ENCODE data around the gene CLCN2. TPM values are rescaled to one million over a fixed set of nuclear protein-coding genes. Genes with fewer than 3 reads are reported as not detected.

The CLCN2 gene
- 3.3 and 4.7 TPM in 2 replicates for total RNA-seq (2014; rRNA removed; shearing (Covaris generic))

- no peak for DNase-seq (ENCODE audit: low spot score)
Measured at GRCh38 chr3:184361532-184361931, at the start of gene CLCN2, which contains the start of gene POLR2H. Gene CLCN2, minus strand, starts transcription at chr3:184361605. Its CDS starts 126 bp downstream, at chr3:184361479. Gene POLR2H, plus strand, starts transcription at chr3:184361710. Its CDS starts 1,783 bp downstream, at chr3:184363493.

- no peak for DNase-seq (ENCODE audit: low spot score)
Measured at GRCh38 chr3:184409946-184410500, 48.6 kb upstream of the CLCN2 start.

GRCh38 chr3:184409331-184409926 lies 48.0 kb upstream of the CLCN2 start:
- DNase-seq (ENCODE audit: low spot score), result no peak

- DNase-seq (ENCODE audit: low spot score), result no peak
Measured at GRCh38 chr3:184405075-184406030, 43.9 kb upstream of the CLCN2 start.

- DNase-seq (ENCODE audit: low spot score), result peak; percentile 93
Measured at GRCh38 chr3:184399410-184399809, 38.0 kb upstream of the CLCN2 start.

GRCh38 chr3:184395320-184395660 lies 33.9 kb upstream of the CLCN2 start:
- DNase-seq (ENCODE audit: low spot score), result no peak

GRCh38 chr3:184391266-184391665 lies 29.9 kb upstream of the CLCN2 start:
- DNase-seq (ENCODE audit: low spot score), result no peak

GRCh38 chr3:184389935-184390528 lies 28.6 kb upstream of the CLCN2 start:
- no peak for DNase-seq (ENCODE audit: low spot score)

GRCh38 chr3:184389384-184389783 lies 28.0 kb upstream of the CLCN2 start:
- no peak for DNase-seq (ENCODE audit: low spot score)

GRCh38 chr3:184388936-184389230 lies 27.5 kb upstream of the CLCN2 start:
- DNase-seq (ENCODE audit: low spot score), result no peak

- DNase-seq (ENCODE audit: low spot score), result no peak
Measured at GRCh38 chr3:184388164-184388935, 26.9 kb upstream of the CLCN2 start.

GRCh38 chr3:184387174-184387714 lies 25.8 kb upstream of the CLCN2 start:
- no peak for DNase-seq (ENCODE audit: low spot score)

GRCh38 chr3:184386047-184386806 lies 24.8 kb upstream of the CLCN2 start:
- DNase-seq (ENCODE audit: low spot score), result no peak

GRCh38 chr3:184384856-184385422 lies 23.5 kb upstream of the CLCN2 start:
- no peak for DNase-seq (ENCODE audit: low spot score)

- no peak for DNase-seq (ENCODE audit: low spot score)
Measured at GRCh38 chr3:184384342-184384741, 22.9 kb upstream of the CLCN2 start.

- no peak for DNase-seq (ENCODE audit: low spot score)
Measured at GRCh38 chr3:184383033-184383740, 21.8 kb upstream of the CLCN2 start.

- no peak for DNase-seq (ENCODE audit: low spot score)
Measured at GRCh38 chr3:184382326-184383032, 21.1 kb upstream of the CLCN2 start.

- DNase-seq (ENCODE audit: low spot score), result no peak
Measured at GRCh38 chr3:184381261-184382224, 20.1 kb upstream of the CLCN2 start.

All from H4 (cell line).